ENCODE results near the gene ALOXE3.

The ALOXE3 gene

DNA sequence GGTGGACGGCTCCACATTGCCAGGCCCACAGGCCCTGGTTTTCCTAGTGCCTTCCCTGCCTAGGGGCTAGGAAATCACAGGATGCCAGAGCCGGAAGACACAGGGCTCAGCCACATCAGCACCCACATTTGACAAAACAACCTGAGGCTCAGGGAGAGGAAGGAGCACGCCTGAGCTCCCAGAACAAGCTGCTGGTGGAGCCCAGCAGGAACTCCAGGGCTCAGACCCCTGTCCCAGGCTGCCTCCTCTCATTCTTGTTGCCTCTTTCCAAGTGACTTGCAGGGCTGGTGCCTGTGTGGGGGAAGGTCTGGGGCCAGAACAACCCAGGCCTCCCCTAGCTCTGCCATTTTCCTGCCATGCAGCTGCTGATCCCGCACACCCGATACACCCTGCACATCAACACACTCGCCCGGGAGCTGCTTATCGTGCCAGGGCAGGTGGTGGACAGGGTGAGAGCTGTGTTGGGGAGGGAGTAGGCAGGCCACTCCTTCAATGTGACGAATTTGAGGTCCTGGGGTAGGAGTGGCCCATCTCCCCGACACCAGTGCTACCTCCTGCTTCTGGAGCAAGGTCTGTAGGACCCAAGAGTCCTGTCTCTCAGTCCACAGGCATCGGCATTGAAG, 71.9 kb downstream of the ALOXE3 start:
- TF ChIP-seq, protein P1, sequence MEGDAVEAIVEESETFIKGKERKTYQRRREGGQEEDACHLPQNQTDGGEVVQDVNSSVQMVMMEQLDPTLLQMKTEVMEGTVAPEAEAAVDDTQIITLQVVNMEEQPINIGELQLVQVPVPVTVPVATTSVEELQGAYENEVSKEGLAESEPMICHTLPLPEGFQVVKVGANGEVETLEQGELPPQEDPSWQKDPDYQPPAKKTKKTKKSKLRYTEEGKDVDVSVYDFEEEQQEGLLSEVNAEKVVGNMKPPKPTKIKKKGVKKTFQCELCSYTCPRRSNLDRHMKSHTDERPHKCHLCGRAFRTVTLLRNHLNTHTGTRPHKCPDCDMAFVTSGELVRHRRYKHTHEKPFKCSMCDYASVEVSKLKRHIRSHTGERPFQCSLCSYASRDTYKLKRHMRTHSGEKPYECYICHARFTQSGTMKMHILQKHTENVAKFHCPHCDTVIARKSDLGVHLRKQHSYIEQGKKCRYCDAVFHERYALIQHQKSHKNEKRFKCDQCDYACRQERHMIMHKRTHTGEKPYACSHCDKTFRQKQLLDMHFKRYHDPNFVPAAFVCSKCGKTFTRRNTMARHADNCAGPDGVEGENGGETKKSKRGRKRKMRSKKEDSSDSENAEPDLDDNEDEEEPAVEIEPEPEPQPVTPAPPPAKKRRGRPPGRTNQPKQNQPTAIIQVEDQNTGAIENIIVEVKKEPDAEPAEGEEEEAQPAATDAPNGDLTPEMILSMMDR (conservative IDR thresholded peaks at IDR 0.05; ENCODE audit: low read depth, low read length) = no peak
- no peak for DNase-seq (ENCODE audit: low read depth)
- H3K4me3 ChIP-seq (ENCODE audit: low read depth, low read length) = no peak overlapping the region
